EH (cell line): ENCODE data around the gene EFS.
"Not testable (repeated sequence)": the region's sequence is repeated elsewhere in the genome, so short reads cannot be mapped to it uniquely, and the experiment has no call there.

Experiments used
- DNase-seq: peaks from one replicate; pipeline ENCODE4 v3.0.0-alpha.2; 2015; ENCODE audit warnings: low read depth

Gene EFS

GRCh38 chr14:23327947-23328744, 36.8 kb downstream of the EFS start:
- peak; percentile 79 for DNase-seq

- DNase-seq = no peak
Measured at GRCh38 chr14:23326491-23327332, 38.3 kb downstream of the EFS start.

- not testable (repeated sequence) for DNase-seq
Measured at GRCh38 chr14:23325746-23326145, 39.2 kb downstream of the EFS start.

- DNase-seq = no peak
Measured at GRCh38 chr14:23324993-23325392, 40.0 kb downstream of the EFS start.

- no peak for DNase-seq
Measured at GRCh38 chr14:23324455-23324846, 40.5 kb downstream of the EFS start.

GRCh38 chr14:23323838-23324454, 41.0 kb downstream of the EFS start:
- DNase-seq = no peak

- no peak for DNase-seq
Measured at GRCh38 chr14:23322568-23323517, 42.1 kb downstream of the EFS start.

GRCh38 chr14:23321572-23322547, 43.1 kb downstream of the EFS start:
- DNase-seq = peak; percentile 72

- peak; percentile 100 for DNase-seq
Measured at GRCh38 chr14:23320584-23321571, 44.1 kb downstream of the EFS start, which contains the start of gene PABPN1. PABPN1 (plus strand) TSS chr14:23321457; CDS start chr14:23321470, 13 bp downstream.

- no peak for DNase-seq
Measured at GRCh38 chr14:23319746-23320583, 45.0 kb downstream of the EFS start.

GRCh38 chr14:23316300-23316699, 48.7 kb downstream of the EFS start:
- DNase-seq = no peak

GRCh38 chr14:23310546-23310945, 54.4 kb downstream of the EFS start:
- DNase-seq = no peak

GRCh38 chr14:23308721-23309445, 56.1 kb downstream of the EFS start:
- DNase-seq = no peak

- DNase-seq = peak; percentile 45
Measured at GRCh38 chr14:23307687-23308644, 57.0 kb downstream of the EFS start.

- no peak for DNase-seq
Measured at GRCh38 chr14:23307146-23307530, 57.8 kb downstream of the EFS start.
